ENCODE results near the gene ARHGAP24.

DNA sequence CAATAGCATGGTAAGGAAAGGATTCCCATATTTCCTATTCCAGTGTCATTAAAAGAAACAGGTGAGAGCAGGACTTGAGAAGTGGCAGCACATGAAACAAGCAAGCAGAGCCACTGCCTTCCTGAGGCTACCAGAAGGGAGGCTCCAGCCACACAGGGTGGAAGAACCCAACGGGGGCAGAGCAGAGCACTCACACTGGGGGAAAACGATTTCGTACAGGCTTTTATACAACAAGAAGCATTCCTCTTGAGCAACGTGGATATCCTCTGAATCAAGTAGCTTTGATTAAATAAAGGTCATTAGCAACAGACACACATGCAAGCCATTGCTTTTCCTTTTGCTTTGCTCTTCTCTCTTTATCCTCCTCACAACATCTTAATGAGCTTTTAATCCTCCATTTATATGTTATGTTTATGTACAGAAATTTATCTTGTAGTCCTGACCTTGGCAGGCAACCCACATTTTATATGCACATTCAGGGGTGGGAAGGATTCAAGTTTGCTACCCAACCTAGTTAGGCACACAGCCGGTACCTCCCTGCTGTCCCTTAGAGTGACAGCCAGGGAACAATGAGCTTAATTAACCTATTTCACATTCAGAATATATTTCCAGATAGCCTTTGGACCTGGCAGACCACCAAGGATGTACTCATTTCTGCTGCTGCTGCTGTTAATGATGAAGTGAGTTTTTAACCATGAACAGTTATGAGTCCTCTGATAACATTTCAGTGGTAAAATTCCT is 202.1 kb downstream of the ARHGAP24 start:
- TF ChIP-seq, protein P1, sequence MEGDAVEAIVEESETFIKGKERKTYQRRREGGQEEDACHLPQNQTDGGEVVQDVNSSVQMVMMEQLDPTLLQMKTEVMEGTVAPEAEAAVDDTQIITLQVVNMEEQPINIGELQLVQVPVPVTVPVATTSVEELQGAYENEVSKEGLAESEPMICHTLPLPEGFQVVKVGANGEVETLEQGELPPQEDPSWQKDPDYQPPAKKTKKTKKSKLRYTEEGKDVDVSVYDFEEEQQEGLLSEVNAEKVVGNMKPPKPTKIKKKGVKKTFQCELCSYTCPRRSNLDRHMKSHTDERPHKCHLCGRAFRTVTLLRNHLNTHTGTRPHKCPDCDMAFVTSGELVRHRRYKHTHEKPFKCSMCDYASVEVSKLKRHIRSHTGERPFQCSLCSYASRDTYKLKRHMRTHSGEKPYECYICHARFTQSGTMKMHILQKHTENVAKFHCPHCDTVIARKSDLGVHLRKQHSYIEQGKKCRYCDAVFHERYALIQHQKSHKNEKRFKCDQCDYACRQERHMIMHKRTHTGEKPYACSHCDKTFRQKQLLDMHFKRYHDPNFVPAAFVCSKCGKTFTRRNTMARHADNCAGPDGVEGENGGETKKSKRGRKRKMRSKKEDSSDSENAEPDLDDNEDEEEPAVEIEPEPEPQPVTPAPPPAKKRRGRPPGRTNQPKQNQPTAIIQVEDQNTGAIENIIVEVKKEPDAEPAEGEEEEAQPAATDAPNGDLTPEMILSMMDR (IDR thresholded peaks at IDR 0.05), result no peak
- no peak for TF ChIP-seq POLR2A (IDR thresholded peaks at IDR 0.05)

All from esophagus squamous epithelium (tissue), 4 donors.